Measurements from ENCODE around the gene CX3CL1.

- no peak for TF ChIP-seq CTCF (IDR thresholded peaks at IDR 0.05; ENCODE audit: extremely low read depth in 1 of 2, insufficient read depth in 1 of 2, low read depth in 1 of 2, low read length in 2 of 2)
- TF ChIP-seq POLR2A (IDR thresholded peaks at IDR 0.05; ENCODE audit: low read depth, low read length) = no peak
- no peak for TF ChIP-seq EZH2 (IDR thresholded peaks at IDR 0.05; ENCODE audit: borderline replicate concordance, low read depth, low read length, severe bottlenecking)
These were observed 15.7 kb upstream of the CX3CL1 start for GRCh38 chr16:57356547-57356946.

All from endothelial cell of umbilical vein (primary cell).